Stimulated activated CD4-positive, alpha-beta T cell treated with anti-CD3 and anti-CD28 coated beads, Interleukin-2, amount 100 ng/mL, for 4 hours (primary cell): Measurements from ENCODE around the gene USP4.
"Not testable (repeated sequence)": the region's sequence is repeated elsewhere in the genome, so short reads cannot be mapped to it uniquely, and the experiment has no call there.

ENCODE experiments used
- DNase-seq: peaks from one replicate; pipeline ENCODE4 v3.0.0-alpha.2; 2020; ENCODE audit warnings: low read depth

USP4 gene, protein sequence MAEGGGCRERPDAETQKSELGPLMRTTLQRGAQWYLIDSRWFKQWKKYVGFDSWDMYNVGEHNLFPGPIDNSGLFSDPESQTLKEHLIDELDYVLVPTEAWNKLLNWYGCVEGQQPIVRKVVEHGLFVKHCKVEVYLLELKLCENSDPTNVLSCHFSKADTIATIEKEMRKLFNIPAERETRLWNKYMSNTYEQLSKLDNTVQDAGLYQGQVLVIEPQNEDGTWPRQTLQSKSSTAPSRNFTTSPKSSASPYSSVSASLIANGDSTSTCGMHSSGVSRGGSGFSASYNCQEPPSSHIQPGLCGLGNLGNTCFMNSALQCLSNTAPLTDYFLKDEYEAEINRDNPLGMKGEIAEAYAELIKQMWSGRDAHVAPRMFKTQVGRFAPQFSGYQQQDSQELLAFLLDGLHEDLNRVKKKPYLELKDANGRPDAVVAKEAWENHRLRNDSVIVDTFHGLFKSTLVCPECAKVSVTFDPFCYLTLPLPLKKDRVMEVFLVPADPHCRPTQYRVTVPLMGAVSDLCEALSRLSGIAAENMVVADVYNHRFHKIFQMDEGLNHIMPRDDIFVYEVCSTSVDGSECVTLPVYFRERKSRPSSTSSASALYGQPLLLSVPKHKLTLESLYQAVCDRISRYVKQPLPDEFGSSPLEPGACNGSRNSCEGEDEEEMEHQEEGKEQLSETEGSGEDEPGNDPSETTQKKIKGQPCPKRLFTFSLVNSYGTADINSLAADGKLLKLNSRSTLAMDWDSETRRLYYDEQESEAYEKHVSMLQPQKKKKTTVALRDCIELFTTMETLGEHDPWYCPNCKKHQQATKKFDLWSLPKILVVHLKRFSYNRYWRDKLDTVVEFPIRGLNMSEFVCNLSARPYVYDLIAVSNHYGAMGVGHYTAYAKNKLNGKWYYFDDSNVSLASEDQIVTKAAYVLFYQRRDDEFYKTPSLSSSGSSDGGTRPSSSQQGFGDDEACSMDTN

DNA sequence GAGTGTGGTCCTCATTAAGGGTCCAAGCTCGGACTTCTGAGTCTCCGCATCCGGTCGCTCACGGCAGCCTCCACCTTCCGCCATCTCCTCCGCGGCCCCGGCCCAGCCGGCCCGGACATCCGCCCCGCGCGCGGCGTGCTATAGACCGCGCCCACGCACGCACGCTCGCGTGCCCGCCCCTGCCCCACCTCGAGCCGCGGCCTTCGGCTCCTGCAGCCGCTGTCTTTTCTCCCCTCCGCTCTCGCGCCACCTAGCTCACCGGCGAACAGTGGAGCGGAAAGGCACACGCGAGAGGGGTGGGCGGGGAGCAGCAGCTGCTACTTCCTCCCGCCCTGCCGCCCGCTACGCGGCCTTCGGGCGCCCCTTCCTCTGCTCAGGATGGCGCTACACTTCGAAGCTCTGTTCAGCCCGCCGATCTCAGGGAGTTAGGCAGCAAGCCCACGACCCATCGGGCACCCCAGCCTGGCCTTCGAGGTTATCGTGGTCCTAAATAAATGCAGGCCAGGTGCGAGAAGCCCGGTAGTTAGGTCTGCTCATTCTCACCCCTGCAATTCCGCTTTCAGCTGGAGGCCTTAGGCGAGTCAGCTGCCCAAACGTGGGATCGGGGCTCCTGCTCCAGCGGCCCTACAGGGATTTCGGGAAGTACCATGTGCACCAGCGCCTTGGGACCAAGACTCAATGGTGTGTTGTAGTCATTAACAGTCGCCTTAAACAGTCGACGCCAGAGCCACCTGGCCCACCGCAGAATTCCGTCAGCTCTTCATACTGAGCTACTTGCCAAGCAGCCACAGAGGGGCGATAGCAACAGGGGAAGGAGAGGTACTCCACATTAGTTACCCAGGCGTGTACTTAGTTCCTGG lies at the start of gene USP4:
TSS of gene USP4 (minus strand) at position 113 of the 860 bp plus-strand sequence. CDS start at position 84, 29 bp downstream.
- peak; percentile 94 for DNase-seq

DNA sequence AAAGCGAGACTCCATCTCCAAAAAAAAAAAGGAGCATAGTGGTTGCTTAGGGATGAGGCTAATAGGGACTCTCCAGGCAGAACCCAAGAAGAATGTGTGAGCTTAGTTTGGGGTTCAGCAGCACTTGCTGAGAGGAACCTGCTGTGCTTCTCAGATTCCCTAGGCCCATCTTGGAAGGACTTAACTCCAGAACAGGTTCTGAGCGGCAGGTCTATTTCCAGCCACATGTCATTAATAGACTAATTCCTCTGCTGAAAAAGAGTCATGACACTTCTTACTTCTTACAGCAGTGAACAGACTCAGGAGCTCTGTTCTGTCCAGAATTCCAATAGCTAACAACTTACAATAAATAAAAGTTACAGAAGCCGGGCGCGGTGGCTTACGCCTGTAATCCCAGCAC lies 49.4 kb upstream of the USP4 start:
- DNase-seq: no peak

GRCh38 chr3:49388289-49388820 lies 48.5 kb upstream of the USP4 start:
- no peak for DNase-seq

- no peak for DNase-seq
Measured at GRCh38 chr3:49387721-49388120, 47.9 kb upstream of the USP4 start.

DNA sequence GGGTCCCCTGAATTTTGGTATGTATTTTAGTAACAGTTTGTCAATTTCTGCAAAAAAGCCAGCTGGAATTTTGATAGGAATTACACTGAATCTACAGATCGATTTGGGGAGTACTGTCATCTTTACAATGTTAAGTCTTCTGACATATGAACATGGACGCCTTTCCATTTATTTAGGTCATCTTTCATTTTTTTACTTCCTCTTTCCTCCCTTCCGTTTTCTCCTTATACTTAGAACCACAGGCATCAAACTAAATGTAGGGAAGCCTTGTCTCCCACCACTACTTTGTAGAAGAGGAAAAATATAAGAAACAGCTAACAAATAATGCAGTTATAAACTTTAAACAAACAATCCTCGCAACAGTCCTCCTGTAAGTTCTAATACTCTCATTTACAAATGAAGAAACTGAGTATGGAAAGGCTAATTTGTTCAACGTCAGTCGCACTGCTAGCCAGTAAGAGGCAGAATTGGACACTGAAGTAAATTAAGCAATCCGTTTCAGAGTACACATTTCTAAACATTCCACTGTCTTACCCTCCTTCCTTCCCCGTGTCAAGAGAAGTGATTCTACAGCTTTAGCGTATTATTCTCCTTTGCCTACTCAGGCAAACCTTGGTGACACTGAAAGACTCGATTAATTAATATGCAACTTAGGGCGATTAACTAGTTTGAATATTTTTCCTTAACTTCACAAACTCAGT lies 46.4 kb upstream of the USP4 start:
- no peak for DNase-seq

GRCh38 chr3:49385617-49386016 lies 45.8 kb upstream of the USP4 start:
- DNase-seq: no peak

GRCh38 chr3:49383387-49383786 lies 43.5 kb upstream of the USP4 start:
- no peak for DNase-seq

DNA sequence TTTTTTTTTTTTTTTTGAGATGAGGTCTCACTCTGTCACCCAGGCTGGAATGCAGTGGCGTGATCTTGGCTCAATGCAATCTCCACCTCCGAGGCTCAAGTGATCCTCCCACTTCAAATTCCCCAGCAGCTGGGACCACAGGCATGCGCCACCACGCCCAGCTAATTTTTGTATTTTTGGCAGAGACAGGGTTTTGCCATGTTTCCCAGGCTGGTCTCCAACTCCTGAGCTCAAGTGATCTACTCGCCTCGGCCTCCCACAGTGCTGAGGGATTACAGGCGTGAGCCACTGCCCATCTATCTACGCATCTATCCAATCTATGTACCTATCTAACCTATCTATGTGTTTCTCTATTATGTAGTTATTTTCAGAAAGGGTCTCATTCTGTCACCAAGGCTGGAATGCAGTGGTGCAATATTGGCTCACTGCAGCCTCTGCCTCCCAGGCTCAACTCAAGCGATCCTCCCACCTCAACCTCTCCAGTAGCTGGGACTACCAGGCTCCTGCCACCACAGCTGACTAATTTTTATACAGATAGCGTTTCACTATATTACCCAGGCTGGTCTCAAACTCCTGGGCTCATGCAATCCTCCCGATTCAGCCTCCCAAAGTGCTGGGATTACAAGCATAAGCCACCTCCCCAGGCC lies 38.5 kb upstream of the USP4 start:
- DNase-seq: no peak

GRCh38 chr3:49377483-49377882 lies 37.6 kb upstream of the USP4 start:
- peak; percentile 54 for DNase-seq

DNA sequence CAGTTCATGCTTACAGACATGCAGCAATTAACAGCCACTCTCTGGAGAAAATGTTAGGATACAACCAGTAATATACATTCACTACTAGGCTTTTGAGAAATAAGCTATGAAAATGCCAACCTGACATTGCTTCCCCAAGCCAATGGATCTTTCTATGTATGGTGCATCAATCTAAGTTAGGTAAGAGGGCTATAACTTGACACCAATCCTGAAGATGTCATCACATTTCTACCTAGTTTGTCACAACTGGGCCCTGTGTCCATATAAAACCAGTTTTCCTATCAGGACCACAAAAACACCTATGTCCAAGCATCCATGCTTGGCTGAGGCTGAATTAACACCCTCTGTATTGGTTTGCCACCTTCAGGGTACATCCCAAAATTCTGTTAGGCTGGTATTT lies 32.1 kb upstream of the USP4 start:
- DNase-seq: no peak

DNA sequence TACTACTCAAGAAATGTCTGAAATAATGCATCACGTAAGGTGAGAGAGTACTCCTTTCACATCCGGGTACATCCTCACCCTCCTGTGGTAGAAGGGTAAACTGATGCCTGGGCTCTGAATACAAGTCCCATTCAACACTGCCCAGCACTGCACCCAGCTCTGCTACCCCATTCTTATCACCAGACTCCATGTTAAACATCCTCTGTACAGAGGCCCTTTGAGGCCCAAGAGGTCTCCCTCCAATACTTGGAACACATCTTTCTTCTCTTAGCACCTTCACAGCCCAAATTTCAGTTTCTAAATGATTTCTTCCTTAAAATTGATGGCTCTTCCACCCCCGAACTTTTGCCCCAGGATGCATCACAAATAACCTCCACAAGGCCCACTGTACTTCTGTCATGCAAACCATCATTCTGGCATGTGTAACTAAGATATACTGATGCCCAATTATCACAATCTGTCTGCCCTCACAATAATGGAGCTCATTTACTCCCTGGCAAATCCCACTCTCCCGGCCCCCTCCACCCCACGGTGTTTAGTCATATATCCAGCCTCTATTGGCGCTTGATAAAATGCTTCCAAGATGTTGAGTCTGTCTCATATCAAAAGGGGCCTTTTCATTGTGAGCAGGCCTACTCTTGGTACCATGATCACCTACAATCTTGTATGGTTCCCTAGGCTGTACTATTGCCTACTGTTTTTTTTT lies 30.9 kb upstream of the USP4 start:
- no peak for DNase-seq

- no peak for DNase-seq
Measured at GRCh38 chr3:49362561-49362960, 22.7 kb upstream of the USP4 start.

GRCh38 chr3:49359623-49360022 lies 19.8 kb upstream of the USP4 start:
- no peak for DNase-seq

DNA sequence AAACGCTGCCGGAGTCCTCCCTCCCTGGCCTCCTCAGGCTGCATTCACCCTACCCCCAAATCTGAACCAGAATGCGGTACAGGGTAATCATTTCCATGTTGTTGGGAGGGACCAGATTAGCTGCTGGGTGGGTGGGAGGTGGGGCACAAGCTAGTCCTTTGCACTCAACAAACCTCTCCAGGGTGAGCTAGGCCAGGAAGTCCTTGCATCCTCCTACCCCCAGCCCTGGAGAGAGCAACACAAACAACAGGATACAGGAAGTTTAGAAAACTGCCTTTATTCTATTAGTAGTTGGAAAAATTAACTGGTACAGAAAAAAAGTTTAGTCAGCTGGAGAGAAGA lies 19.0 kb upstream of the USP4 start:
- peak; percentile 26 for DNase-seq

- peak; percentile 33 for DNase-seq
Measured at GRCh38 chr3:49358217-49358883, 18.5 kb upstream of the USP4 start, which contains the start of gene GPX1. GPX1 (minus strand) TSS chr3:49358353; CDS start chr3:49358278, 75 bp downstream.

- peak; percentile 31 for DNase-seq
Measured at GRCh38 chr3:49357443-49358216, 17.8 kb upstream of the USP4 start.

DNA sequence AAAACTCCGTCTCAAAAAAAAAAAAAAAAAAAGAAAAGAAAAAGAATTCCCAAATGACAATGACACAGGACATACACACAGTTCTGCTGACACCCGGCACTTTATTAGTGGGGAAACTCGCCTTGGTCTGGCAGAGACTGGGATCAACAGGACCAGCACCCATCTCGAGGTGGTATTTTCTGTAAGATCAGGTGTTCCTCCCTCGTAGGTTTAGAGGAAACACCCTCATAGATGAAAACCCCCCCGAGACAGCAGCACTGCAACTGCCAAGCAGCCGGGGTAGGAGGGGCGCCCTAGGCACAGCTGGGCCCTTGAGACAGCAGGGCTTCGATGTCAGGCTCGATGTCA lies 17.2 kb upstream of the USP4 start:
- not testable (repeated sequence) for DNase-seq

DNA sequence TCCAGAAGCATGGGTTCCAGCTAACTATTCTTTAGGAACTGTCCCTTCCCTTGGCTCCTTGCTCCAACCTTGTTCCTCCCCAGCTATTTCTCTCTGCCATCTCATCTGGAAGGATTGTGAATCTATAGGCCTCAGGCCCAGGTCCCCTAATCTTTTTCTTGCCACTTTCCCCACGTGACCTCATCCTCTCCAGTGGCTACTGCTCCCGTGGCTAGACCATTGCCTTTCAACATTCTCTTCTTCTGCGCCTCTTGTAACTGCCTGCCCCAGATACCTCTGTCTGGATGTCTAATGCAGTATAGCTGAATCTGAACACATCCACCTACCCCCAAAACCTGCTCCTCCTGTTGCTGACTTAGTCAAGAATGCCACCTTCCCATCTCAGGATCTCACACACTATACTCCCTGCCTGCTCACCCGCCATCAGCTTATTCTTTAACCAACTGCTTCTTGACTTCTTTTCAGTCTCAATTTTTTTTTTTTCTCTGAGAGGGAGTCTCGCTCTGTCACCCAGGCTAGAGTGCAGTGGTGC lies 13.1 kb upstream of the USP4 start:
- no peak for DNase-seq
